GM20431 (cell line): ENCODE measurements around the gene PPP3CA.

Experiments
- in situ Hi-C: fragments of 300-500 bp; cut with MseI, MboI; formaldehyde crosslinking; loops from one replicate; pipeline ENCODE4 v1.15.0; 2020; ENCODE audit warnings: low sequenced_read_pairs; ENCODE audit not compliant: unreplicated experiment

Gene PPP3CA

DNA sequence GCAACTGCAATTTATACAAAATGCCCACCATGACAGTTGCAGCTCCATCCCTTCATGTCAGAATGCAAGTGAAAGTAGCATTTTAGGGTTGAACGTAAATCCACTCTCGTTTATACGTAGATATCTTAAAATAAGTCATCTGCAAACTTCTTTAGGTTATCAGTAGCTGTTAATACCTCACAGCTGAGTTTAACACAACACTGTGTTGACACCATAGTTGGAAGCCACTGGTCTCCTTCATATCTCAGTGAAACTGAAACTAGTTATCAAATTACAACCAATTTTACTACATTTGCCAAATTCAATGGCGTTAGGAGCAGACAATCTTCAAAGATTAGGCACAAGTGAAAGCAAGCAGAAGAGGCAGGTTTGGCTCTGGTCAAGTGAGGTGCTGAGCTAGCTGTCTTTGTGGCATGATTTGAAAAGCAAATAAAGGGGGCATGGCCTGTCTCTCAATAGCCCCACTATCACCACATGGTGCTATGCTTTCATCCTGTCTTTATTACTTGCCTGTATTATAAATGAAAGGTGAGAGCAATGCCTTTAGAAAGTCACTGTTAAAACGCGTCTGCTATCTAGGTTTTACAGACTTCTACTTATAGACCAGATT, 12.3 kb downstream of the PPP3CA start:
- in situ Hi-C loops: no loop called here

DNA sequence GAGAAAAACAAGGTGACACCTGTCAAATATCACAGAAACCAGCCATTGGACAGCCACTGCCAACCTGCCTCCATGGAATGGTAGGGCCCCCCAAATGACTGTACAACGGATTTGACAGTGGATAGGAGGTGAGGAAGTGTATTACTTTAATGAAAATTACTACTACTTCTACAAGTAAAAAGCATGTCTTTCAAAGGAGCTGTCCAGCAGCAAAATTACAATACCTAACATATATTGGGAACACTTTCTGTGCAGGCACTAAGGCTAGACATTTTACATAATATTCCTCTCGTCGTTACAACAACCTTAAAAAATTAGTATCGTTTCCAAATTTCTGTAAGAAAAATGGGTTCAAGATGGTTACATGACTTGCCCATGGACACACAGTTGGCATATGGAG, 14.9 kb downstream of the PPP3CA start:
- in situ Hi-C loops: no loop called here

GRCh38 chr4:101331017-101331416, 16.3 kb downstream of the PPP3CA start:
- in situ Hi-C loops: no loop called here

- in situ Hi-C loops: no loop called here
These were observed 17.7 kb downstream of the PPP3CA start for GRCh38 chr4:101329592-101329991.

- in situ Hi-C loops: no loop called here
These were observed 19.2 kb downstream of the PPP3CA start for GRCh38 chr4:101328063-101328602.

DNA sequence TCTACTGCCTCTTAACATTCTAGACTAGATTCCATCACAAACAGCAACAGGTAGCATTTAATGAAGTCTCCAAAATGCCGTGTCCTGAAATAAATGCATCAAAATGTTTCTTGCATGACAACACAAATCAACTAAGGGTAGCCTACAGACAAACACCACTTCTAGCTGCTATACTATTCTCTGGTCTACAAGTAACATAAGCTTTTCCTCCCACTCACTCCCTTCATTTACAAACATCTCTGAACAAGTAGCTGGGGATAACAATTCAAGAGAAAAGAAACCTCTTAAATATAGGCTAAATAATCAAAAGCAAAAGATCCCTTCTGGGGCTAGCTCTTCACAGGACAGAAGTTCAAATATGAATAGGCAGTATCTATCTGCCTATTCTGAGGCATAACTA, 20.8 kb downstream of the PPP3CA start:
- in situ Hi-C loops: no loop called here

DNA sequence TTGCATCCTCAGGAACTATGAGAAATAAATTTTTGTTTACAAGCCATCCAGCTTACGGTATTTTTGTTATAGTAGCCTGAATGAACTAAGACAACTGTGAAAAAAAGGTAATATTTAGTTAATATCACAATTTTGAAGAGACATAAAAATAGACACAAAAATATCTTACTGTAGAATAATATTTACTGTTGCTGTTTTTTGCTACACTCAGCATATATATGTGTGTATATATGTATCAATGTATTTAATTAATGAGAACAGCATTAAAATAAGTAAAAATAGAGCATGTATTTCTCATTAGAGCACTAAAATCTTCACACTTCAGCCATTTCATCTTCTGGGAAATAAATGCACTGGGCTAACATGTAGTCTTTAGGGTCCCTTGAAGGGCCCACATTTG, 24.6 kb downstream of the PPP3CA start:
- in situ Hi-C loops: no loop called here

- in situ Hi-C loops: no loop called here
These were observed 25.8 kb downstream of the PPP3CA start for GRCh38 chr4:101321481-101322042.

GRCh38 chr4:101315786-101316185, 31.5 kb downstream of the PPP3CA start:
- in situ Hi-C loops: no loop called here

DNA sequence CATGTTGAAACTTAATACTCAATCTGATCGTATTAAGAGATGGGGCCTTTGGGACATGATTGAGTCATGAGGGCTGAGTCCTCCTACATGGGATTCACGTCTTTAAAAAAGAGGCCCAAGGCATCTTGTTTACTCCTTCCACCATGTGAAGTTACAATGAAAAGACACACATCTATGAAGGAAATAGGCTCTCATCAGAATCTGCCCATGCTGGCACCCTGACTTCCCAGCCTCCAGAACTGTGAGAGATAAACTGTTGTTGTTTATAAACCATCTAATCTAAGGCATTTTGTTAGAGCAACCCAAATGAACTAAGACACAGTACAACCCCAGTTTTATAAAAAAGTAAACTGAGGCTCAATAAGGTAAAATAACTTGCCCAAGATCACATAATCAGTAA, 32.3 kb downstream of the PPP3CA start:
- in situ Hi-C loops: no loop called here

- in situ Hi-C loops: no loop called here
These were observed 37.4 kb downstream of the PPP3CA start for GRCh38 chr4:101309925-101310324.

GRCh38 chr4:101307899-101308298, 39.4 kb downstream of the PPP3CA start:
- in situ Hi-C loops: no loop called here

- in situ Hi-C loops: no loop called here
These were observed 40.3 kb downstream of the PPP3CA start for GRCh38 chr4:101306764-101307615.

DNA sequence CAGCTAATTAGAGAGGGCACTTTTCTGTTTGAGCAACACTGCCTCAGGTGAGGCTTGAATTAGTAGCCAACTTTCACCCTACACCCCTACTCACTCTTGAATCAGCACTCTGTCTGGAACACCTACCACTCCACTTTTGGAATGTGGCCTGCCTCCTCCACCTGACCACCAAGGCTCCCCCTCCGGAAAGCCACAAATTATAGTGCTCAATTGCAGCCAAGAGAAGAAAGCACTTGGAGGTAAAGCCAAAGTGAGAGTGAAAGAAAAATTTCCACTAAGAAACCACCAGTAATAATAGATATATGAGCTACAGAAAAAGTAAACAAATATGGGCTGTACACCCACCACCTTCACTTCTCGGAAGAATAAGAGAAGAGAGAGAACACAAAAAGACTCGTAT, 41.1 kb downstream of the PPP3CA start:
- in situ Hi-C loops: no loop called here

DNA sequence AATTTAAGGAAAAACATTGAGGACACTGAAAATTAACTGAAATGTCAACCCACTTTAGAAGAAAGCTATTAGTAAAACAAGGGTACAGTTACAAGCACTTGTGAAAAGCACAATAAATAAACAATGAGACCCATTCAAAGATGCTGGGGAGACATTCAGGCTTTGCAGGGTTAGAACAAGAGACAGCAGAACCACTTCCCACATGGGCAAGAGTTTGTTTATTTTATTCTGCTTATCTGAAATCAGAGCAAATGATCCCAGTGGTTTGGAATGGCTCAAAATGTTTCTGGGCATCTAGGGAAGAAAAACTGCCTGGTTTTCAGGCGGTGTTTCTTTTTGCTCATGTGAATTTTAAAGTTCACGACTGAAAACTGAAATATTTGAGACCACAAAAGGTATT, 42.4 kb downstream of the PPP3CA start:
- in situ Hi-C loops: no loop called here

- in situ Hi-C loops: no loop called here
These were observed 47.3 kb downstream of the PPP3CA start for GRCh38 chr4:101299899-101300540.

- in situ Hi-C loops: no loop called here
These were observed 48.3 kb downstream of the PPP3CA start for GRCh38 chr4:101299021-101299420.

DNA sequence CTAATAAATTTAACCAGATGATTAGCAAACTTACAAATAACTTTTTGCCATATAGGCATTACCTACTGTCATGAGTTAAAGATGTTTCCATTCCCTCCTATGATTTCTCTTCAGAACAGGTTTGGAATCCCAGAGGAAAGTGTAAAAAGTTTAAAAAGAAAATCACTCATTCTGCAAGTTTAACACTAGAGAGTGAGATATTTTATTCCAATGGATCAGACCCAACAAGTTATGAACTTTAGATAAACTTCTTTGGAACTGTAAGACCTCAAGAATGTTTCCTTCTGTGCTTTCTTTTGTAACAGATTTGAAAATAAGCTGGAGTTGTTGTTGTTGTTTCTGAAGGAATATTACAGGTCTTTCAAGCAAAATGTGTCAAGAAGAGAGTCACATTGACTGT, 51.6 kb downstream of the PPP3CA start:
- in situ Hi-C loops: no loop called here

DNA sequence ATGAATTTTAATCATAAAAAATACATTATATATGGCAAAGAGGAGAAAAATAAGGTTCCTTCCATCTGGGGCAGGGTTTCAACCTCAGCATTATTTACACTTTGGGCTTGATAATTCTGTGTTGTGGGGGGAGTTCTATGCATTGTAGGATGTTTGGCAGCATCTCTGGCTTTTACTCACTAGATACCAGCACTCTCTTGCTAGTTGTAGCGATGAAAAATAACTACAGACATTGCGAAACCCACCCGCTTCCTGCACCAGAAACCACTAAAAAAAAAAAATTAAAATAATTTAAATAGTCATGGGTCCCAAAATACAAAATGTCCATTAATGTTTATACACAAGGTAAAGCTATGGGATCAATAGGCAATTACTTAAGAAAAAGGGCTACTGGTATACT, 52.7 kb downstream of the PPP3CA start:
- in situ Hi-C loops: no loop called here

- in situ Hi-C loops: no loop called here
These were observed 54.4 kb downstream of the PPP3CA start for GRCh38 chr4:101292901-101293300.

DNA sequence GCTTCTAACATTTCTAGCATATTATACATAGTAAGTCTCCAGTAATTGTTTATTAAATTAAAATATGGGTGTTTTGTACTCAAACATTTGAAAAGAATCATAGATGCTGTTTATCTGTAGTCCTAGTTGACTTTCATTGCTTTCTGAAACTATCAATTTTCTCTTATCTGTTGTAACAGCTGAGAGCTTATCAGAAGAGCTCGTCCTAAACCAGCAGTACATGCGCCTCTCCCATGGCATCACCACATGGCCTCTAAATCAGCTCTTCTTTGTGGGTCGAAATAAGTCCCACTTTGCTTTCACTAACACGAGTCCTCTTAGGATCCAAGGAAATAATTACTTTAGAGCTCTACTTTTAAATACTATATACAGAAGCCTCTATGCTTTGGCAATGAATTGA, 55.1 kb downstream of the PPP3CA start:
- in situ Hi-C loops: no loop called here
